G401.6 (cell line): Measurements from ENCODE around the gene UAP1.
A peak's percentile ranks its signal among the peaks of the same experiment; 100 is the strongest.

Source experiments
- FAIRE-seq: peaks from 2 replicates; lab custom pipeline; 2012; peaks lifted over from hg19 to GRCh38; lab: Jason Lieb, UNC

Gene UAP1

GRCh38 chr1:162561616-162562469 lies at the start of gene UAP1:
UAP1 (plus strand) TSS chr1:162561722; CDS start chr1:162566069, 4,347 bp downstream.
- FAIRE-seq, result no peak

GRCh38 chr1:162527314-162527713 lies 34.2 kb upstream of the UAP1 start:
- FAIRE-seq, result no peak

DNA sequence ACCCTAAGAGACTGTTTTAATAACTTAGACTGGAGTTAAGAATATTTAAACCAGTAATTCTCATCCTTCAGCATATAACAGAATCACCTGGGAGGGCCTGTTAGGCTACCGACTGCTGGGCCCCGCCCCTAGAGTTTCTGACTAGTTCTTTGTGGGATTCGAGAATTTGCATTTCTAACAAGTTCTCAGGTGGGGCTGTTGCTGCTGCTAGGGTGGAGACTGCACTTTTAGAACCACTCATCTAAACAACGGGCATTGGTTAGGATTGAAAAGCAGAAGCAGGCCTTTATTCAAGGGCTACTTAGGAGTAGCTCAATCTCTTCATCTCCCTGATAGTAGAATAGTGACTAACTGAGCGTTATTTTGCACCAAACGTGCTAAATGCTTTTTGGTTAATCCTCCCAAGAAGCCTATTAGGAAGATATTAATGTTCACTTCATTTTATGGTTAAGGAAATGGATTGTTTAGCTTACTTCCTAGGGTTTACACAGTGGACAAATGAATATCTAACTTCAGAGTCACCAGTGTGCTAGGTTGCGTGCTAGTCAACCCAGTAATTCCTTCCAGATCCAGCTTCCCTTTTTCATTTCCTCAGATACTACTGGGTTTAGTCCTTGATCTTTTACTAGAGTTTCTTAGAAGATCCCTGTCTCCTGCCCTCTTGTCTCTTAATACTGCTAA lies 31.1 kb upstream of the UAP1 start:
- no peak for FAIRE-seq

DNA sequence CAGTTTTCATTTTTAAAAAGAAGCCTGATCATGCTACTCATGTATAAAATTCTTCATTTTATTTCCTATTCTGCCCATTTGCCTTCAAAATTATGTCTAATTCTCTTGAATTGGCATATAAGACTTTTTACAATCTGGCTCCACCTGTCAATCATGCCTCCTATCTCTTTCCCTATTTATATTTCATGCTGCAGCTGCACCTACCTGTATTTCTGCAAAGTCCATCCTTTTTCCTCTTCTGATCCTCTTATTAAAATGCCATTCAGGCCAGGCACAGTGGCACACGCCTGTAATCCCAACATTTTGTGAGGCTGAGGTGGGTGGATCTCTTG lies 30.6 kb upstream of the UAP1 start:
- no peak for FAIRE-seq

GRCh38 chr1:162535501-162535900 lies 26.0 kb upstream of the UAP1 start:
- no peak for FAIRE-seq

- no peak for FAIRE-seq
These were observed 25.0 kb upstream of the UAP1 start for GRCh38 chr1:162536511-162536910.

GRCh38 chr1:162537216-162537615 lies 24.3 kb upstream of the UAP1 start:
- FAIRE-seq, result no peak

GRCh38 chr1:162538815-162539431 lies 22.6 kb upstream of the UAP1 start:
- peak; percentile 6 for FAIRE-seq

GRCh38 chr1:162541619-162542141 lies 19.8 kb upstream of the UAP1 start:
- FAIRE-seq, result no peak

DNA sequence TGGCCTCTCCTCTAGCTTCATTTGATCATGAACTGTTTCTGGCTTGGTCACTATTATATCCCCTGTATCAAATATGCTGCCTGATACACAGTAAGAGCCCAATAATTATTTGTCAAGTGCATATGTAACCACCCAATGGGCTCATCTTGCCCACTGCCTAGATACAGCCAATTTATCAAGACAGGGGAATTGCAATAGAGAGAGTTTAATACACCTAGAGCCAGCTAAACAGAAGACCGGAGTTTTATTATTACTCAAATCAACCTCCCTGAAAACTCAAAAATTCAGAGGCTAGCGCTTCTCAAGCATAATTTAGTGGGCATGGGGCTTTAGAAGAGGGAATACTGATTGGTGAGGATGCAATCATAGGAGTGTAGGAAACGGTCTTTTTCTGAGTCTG lies 18.3 kb upstream of the UAP1 start:
- FAIRE-seq, result no peak

- FAIRE-seq, result no peak
These were observed 13.4 kb upstream of the UAP1 start for GRCh38 chr1:162548170-162548569.

DNA sequence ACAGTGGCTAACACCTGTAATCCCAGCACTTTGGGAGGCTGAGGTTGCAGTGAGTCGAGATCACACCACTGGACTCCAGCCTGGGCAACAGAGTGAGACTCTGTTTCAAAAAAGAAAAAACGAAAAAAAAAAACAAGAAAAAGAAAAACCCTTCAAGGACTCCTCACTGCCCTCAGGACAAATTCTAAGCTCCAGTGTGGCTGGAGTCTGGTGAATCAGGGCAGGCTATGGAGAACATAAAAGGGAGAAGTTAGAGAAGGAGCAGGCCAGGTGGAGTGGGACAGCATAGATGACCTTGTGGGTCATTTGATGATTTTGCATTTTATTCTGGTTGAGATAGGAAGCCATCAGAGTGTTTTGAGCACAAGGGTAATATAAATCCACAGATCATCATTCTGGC lies 12.5 kb upstream of the UAP1 start:
- FAIRE-seq, result no peak

GRCh38 chr1:162550925-162551324 lies 10.6 kb upstream of the UAP1 start:
- no peak for FAIRE-seq

GRCh38 chr1:162551969-162552683 lies 9.4 kb upstream of the UAP1 start:
- FAIRE-seq, result no peak

- no peak for FAIRE-seq
These were observed 8.8 kb upstream of the UAP1 start for GRCh38 chr1:162552684-162553252.

DNA sequence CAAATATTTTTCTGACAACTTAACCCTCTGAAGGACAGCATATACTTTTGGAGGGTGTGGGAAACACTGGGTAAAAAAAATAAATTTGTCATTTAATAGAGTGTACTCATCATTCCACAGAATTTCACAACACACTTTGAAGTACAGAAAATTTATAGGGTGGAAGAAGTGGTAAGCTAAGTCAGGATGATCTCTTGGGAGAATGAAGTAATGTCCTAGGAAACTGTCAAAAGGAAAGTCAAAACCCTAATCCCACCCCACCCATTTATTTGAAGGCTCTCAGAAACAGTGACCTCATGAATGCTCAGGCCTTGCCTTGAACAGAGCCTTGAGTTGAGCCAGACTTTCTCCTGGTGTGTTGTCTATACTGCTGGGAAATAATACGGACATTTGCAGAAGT lies 7.3 kb upstream of the UAP1 start:
- FAIRE-seq, result no peak

GRCh38 chr1:162557536-162557935 lies 4.0 kb upstream of the UAP1 start:
- no peak for FAIRE-seq

DNA sequence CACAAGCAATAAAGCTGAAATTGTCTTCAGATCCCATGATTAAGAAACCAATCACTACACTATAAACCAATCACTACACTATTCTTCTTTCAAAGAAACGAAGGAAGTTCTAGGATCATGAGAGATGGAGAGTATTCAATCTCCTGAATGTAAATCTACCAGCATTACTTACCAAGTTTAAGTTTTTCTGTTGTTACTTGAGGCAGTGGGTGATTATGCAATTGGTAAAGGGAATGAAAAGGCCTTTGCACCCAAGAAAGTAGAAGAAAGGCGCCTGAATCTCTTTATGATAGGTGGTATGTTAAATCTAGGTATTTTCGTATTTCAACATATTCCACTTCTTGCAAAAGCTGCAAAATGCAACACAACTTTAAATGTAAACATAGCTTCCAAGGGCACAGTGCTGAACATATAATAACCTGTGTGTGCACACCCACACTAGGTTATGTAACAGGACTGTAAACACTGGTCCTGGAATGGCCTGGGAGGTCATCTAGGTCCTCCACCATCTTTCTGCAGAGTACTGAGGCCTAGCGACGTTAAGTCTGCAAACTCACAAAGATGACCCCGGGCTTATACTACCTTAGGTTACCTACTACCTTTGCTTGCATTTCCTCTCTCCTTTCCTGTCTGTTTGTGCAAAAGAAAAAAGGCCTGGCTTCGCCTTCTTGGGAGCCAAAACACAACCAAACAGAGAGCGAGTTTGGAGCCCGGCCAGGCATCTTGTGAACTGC lies 1.1 kb upstream of the UAP1 start:
- FAIRE-seq, result no peak

GRCh38 chr1:162561037-162561615 lies 396 bp upstream of the UAP1 start:
- peak; percentile 67 for FAIRE-seq

- FAIRE-seq, result no peak
These were observed 927 bp downstream of the UAP1 start for GRCh38 chr1:162562470-162562828.

DNA sequence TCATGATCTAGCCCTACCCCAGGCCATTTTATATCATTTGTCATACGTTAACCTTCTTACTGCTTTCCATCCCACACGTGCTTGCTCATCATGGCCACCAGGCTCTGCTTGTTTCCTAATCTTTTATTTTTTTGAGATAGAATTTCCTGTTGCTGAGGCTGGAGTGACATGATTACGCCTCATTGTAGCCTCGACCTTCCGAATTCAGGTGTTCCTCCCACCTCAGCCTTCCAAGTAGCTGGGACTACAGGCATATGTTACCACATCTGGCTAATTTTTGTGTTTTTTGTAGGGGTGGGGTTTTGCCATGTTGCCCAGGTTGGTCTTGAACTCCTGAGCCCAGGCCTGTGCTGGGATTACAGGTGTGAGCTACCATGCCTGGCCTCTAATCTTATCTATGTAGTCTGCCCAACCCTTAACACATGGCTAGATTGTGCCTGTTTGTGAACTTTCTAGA lies 3.3 kb downstream of the UAP1 start:
- no peak for FAIRE-seq
